SK-N-SH (cell line): Measurements from ENCODE around the gene PLLP. TPM values are rescaled to one million over a fixed set of nuclear protein-coding genes. Genes with fewer than 3 reads are reported as not detected.

Experiments
- CTCF ChIA-PET: fragments of 300-600, 350-600 bp; formaldehyde crosslinking; extraction: SDS; loops from one replicate; lab custom pipeline; 2021; lab: Yijun Ruan, JAX
- POLR2A ChIA-PET: fragments of 350-600 bp; sonication (Branson Sonifier 250); formaldehyde crosslinking; extraction: SDS; loops from one replicate; lab custom pipeline; 2020; ENCODE audit warnings: antibody characterized with exemption, inconsistent platforms; lab: Yijun Ruan, JAX
- DNase-seq: peaks from one replicate; pipeline ENCODE4 v3.0.0; 2012
- H2AFZ ChIP-seq: fragments of 200-600 bp; sonication (generic); 2 replicates; pipeline ENCODE4 v1.8.1; 2016; ENCODE audit warnings: antibody characterized with exemption, mild to moderate bottlenecking, low read depth
- H3F3A ChIP-seq: fragments of 200-600 bp; sonication (generic); replicated peaks from 2 replicates; pipeline ENCODE3; 2016; ENCODE audit warnings: antibody characterized with exemption, mild to moderate bottlenecking; ENCODE audit not compliant: insufficient read depth
- H3K27ac ChIP-seq, 2 experiments: fragments of 200-500 bp in 1 of 2; fragments of 200-600 bp in 1 of 2; sonication (Bioruptor generic) in 1 of 2; sonication (generic), shearing (Covaris generic) in 1 of 2; 2 replicates each; pipeline versions ENCODE4 v1.5.1 to v1.6.1; 2014 to 2016; ENCODE audit warnings: low read depth in 2 of 2, inconsistent platforms in 1 of 2, low read length in 1 of 2, mild to moderate bottlenecking in 1 of 2, mixed read lengths in 1 of 2
- H3K27me3 ChIP-seq: fragments of 200-600 bp; sonication (generic), shearing (Covaris generic); 2 replicates; pipeline ENCODE4 v1.6.1; 2016; ENCODE audit warnings: mixed run types; ENCODE audit not compliant: insufficient read depth
- H3K36me3 ChIP-seq, 2 experiments: fragments of 200-500 bp in 1 of 2; fragments of 200-600 bp in 1 of 2; sonication (Bioruptor generic) in 1 of 2; sonication (generic) in 1 of 2; replicated peaks in 1 of 2; 2 replicates each; pipeline versions ENCODE3 to v1.5.1; 2014 to 2016; ENCODE audit warnings: low read length in 1 of 2, mild to moderate bottlenecking in 1 of 2; ENCODE audit not compliant: insufficient read depth in 2 of 2, control insufficient read depth in 1 of 2
- H3K4me1 ChIP-seq, 2 experiments: fragments of 200-500 bp in 1 of 2; fragments of 200-600 bp in 1 of 2; sonication (Bioruptor generic) in 1 of 2; sonication (generic), shearing (Covaris generic) in 1 of 2; 2 replicates each; pipeline versions ENCODE4 v1.5.1 to v1.6.1; 2014 to 2016; ENCODE audit warnings: low read depth in 1 of 2, low read length in 1 of 2, mixed run types in 1 of 2; ENCODE audit not compliant: insufficient read depth in 2 of 2, control insufficient read depth in 1 of 2
- H3K4me2 ChIP-seq: fragments of 200-600 bp; sonication (generic), shearing (Covaris generic); 2 replicates; pipeline ENCODE4 v1.6.1; 2017; ENCODE audit warnings: mixed run types
- H3K4me3 ChIP-seq, 2 experiments: fragments of 200-500 bp in 1 of 2; fragments of 200-600 bp in 1 of 2; sonication (Bioruptor generic) in 1 of 2; sonication (generic), shearing (Covaris generic) in 1 of 2; 2 replicates each; pipeline versions ENCODE4 v1.5.1 to v1.8.1; 2014 to 2016; ENCODE audit warnings: low read depth in 2 of 2, inconsistent platforms in 1 of 2, low read length in 1 of 2, mild to moderate bottlenecking in 1 of 2, mixed read lengths in 1 of 2, moderate library complexity in 1 of 2
- H3K79me2 ChIP-seq: fragments of 200-600 bp; sonication (generic); 2 replicates; pipeline ENCODE4 v1.8.1; 2017; ENCODE audit warnings: mild to moderate bottlenecking; ENCODE audit not compliant: insufficient read depth
- H3K9ac ChIP-seq: fragments of 200-600 bp; sonication (generic); 2 replicates; pipeline ENCODE4 v1.6.1; 2017; ENCODE audit warnings: mixed run types
- H3K9me2 ChIP-seq: fragments of 200-600 bp; sonication (generic); 2 replicates; pipeline ENCODE4 v1.6.1; 2017; ENCODE audit warnings: mixed run types
- H3K9me3 ChIP-seq: fragments of 200-600 bp; sonication (generic); 2 replicates; pipeline ENCODE4 v1.6.1; 2017; ENCODE audit warnings: mixed run types, mild to moderate bottlenecking, moderate library complexity
- H4K20me1 ChIP-seq: fragments of 200-600 bp; sonication (generic); 2 replicates; pipeline ENCODE4 v1.6.1; 2017; ENCODE audit warnings: mild to moderate bottlenecking, mixed run types; ENCODE audit not compliant: insufficient read depth
- CHD2 ChIP-seq: fragments of 150-350 bp; IDR thresholded peaks from 2 replicates; pipeline ENCODE4 v1.6.1; 2018; ENCODE audit warnings: low read length; ENCODE audit not compliant: partially characterized antibody
- CTCF ChIP-seq: fragments of 200-600 bp; sonication (generic); IDR thresholded peaks from 2 replicates; pipeline ENCODE4 v1.6.1; 2017; ENCODE audit warnings: antibody characterized with exemption, mild to moderate bottlenecking, moderate library complexity
- FOSL2 ChIP-seq: IDR thresholded peaks from 2 replicates; pipeline ENCODE4 v1.4.0; 2012; ENCODE audit warnings: low read depth, mild to moderate bottlenecking, moderate library complexity, borderline replicate concordance
- FOXM1 ChIP-seq: IDR thresholded peaks from 2 replicates; pipeline ENCODE4 v1.4.0; 2012; ENCODE audit warnings: low read depth, mild to moderate bottlenecking
- GABPA ChIP-seq: IDR thresholded peaks from 2 replicates; pipeline ENCODE4 v1.4.0; 2012; ENCODE audit warnings: low read depth, mild to moderate bottlenecking
- MAX ChIP-seq: IDR thresholded peaks from 2 replicates; pipeline ENCODE4 v1.4.0; 2012; ENCODE audit warnings: low read depth
- MXI1 ChIP-seq: IDR thresholded peaks from 2 replicates; pipeline ENCODE4 v1.6.1; 2012; ENCODE audit warnings: mild to moderate bottlenecking, low read depth, low read length, improper control_type of control experiment
- NFIC ChIP-seq: IDR thresholded peaks from 2 replicates; pipeline ENCODE4 v1.4.0; 2012; ENCODE audit warnings: borderline replicate concordance
- NRF1 ChIP-seq: IDR thresholded peaks from 2 replicates; pipeline ENCODE4 v1.6.1; 2012; ENCODE audit warnings: low read depth, mild to moderate bottlenecking, low read length
- PBX3 ChIP-seq: IDR thresholded peaks from 2 replicates; pipeline ENCODE4; 2012
- POLR2AphosphoS5 ChIP-seq: IDR thresholded peaks from 2 replicates; pipeline ENCODE4 v1.6.1; 2012; ENCODE audit warnings: low read depth, low read length
- RAD21 ChIP-seq: IDR thresholded peaks from 2 replicates; pipeline ENCODE4 v1.6.1; 2012; ENCODE audit warnings: mild to moderate bottlenecking, low read length
- REST ChIP-seq: IDR thresholded peaks from 2 replicates; pipeline ENCODE4 v1.6.1; 2012; ENCODE audit warnings: mild to moderate bottlenecking, low read depth, low read length, moderate library complexity
- SIN3A ChIP-seq: IDR thresholded peaks from 2 replicates; pipeline ENCODE4 v1.6.1; 2012; ENCODE audit warnings: low read depth, mild to moderate bottlenecking, low read length, moderate library complexity, borderline replicate concordance
- SMC3 ChIP-seq: IDR thresholded peaks from 2 replicates; pipeline ENCODE4 v1.6.1; 2012; ENCODE audit warnings: low read depth, low read length, improper control_type of control experiment
- TAF1 ChIP-seq: IDR thresholded peaks from 2 replicates; pipeline ENCODE4 v1.6.1; 2012; ENCODE audit warnings: low read depth, mild to moderate bottlenecking, low read length, moderate library complexity, borderline replicate concordance
- USF2 ChIP-seq: fragments of 150-350 bp; IDR thresholded peaks from 2 replicates; pipeline ENCODE4 v1.6.1; 2017; ENCODE audit warnings: antibody characterized with exemption, low read length, low read depth, borderline replicate concordance
- YY1 ChIP-seq: IDR thresholded peaks from 2 replicates; pipeline ENCODE4 v1.4.0; 2012; ENCODE audit warnings: low read depth, mild to moderate bottlenecking
- WGBS: methylation state at CpG from one replicate; pipeline ENCODE4 v1.1.6; 2017; ENCODE audit warnings: low lambda C conversion rate; 5-methylcytosine and 5-hydroxymethylcytosine counted together
- polyA plus RNA-seq, 3 experiments: library from polyadenylated mRNA; depleted of rRNA; stranded (reverse); fragments of >200 nt; gene quantifications; 2 replicates each; pipeline ENCODE4 v1.2.3, GENCODE V29; 2012

PLLP gene
- 0.86 and 1.3 TPM in 2 replicates for polyA plus RNA-seq (2012; rRNA removed)
- polyA plus RNA-seq (2012; cell fraction: cytosol; rRNA removed): 0.75 and 0.81 TPM in 2 replicates
- polyA plus RNA-seq (2012; cell fraction: nucleus; rRNA removed): 0.31 and 0.58 TPM in 2 replicates

- Histone ChIP-seq H3K9ac (peak within 1 kb of the TSS; percentile 51; the same call in 1 of the 2 replicates), H3K4me1 (peaks cover 0 to 5% of the 10 kb centered on the region in 2 experiments; a peak in 1 of 4 replicates), H3K9me2 (no peaks in the 10 kb centered on the region), H3F3A (peaks cover 4% of the 10 kb centered on the region), H3K4me2 (peak within 1 kb of the TSS; percentile 82), H3K9me3 (no peaks in the 10 kb centered on the region), H4K20me1 (no peaks in the 10 kb centered on the region), H3K36me3 (no peaks in the 10 kb centered on the region), H2AFZ (peak within 1 kb of the TSS; percentile 96), H3K4me3 (peak within 1 kb of the TSS; percentile 49 to 61), H3K27me3 (no peaks in the 10 kb centered on the region), H3K27ac (no peak within 1 kb of the TSS), H3K79me2 (no peaks in the 10 kb centered on the region)
- ChIA-PET CTCF (interaction anchor here (0.6 to 1.2 kb wide), 3 partner anchors 11 to 265 kb away, joined by 3 read pairs; partner anchors contain the start of gene ARL2BP), POLR2A (interaction anchor here (0.7 kb wide), 1 partner anchor 90 kb away, joined by 3 read pairs; no protein-coding TSS in a partner anchor)
- TF ChIP-seq MAX: peak; percentile 83
- no peak for TF ChIP-seq USF2
- TF ChIP-seq CTCF: no peak
- no peak for TF ChIP-seq SMC3
- TF ChIP-seq TAF1: no peak
- no peak for TF ChIP-seq GABPA
- peak; percentile 29; the same call in 1 of the 2 replicates for TF ChIP-seq NRF1
- no peak for TF ChIP-seq CHD2
- TF ChIP-seq YY1: no peak
- DNase-seq: peak; percentile 90
- WGBS: 27% methylated on average over 25 of the region's 95 CpGs
Observed at GRCh38 chr16:57284209-57284951, at the start of gene PLLP. Gene PLLP, minus strand, starts transcription at chr16:57284672. Its CDS starts 132 bp downstream, at chr16:57284540.

- Histone ChIP-seq H3F3A (no peaks in the 10 kb centered on the region), H3K36me3 (no peaks in the 10 kb centered on the region), H3K27me3 (no peaks in the 10 kb centered on the region)
- TF ChIP-seq POLR2AphosphoS5 (no peak), RAD21 (no peak), MXI1 (no peak), FOXM1 (no peak), REST (no peak), NFIC (no peak), SIN3A (no peak), GABPA (no peak), CHD2 (no peak), FOSL2 (no peak), PBX3 (no peak)
- TF ChIP-seq, all 33 proteins: peak for 0
- WGBS: 62% methylated on average over 1 of the region's 1 CpG
- no peaks in the 10 kb centered on the region for H3K79me2 ChIP-seq
- H3K27ac ChIP-seq: no peak overlapping the region
- no peaks in the 10 kb centered on the region for H3K9me2 ChIP-seq
- no peak overlapping the region for H3K9ac ChIP-seq
- ChIA-PET POLR2A (no interaction called here), CTCF (interaction anchor here (1.1 kb wide), 1 partner anchor 11 kb away, joined by 3 read pairs; no protein-coding TSS in a partner anchor)
- H3K4me2 ChIP-seq: no peak overlapping the region
- no peaks in the 10 kb centered on the region for H4K20me1 ChIP-seq
- H3K4me3 ChIP-seq: no peak overlapping the region
- no peak for DNase-seq
- H3K9me3 ChIP-seq: 0 out of 2 replicates have a peak, but pooled peaks cover 6% of the 10 kb centered on the region
- H3K4me1 ChIP-seq: no peaks in the 10 kb centered on the region
- no peak overlapping the region for H2AFZ ChIP-seq
Observed at GRCh38 chr16:57333402-57333801, 48.9 kb upstream of the PLLP start.
